ENCODE data around the gene SHPK. TPM values are rescaled to one million over a fixed set of nuclear protein-coding genes. Genes with fewer than 3 reads are reported as not detected.

The SHPK gene
- total RNA-seq, 1 experiment from 2014 or later, result 20.0 TPM

Other genes with a start within 250 kb of the SHPK start
- not detected in 2 replicates for gene OR3A2, start 249.9 kb downstream of the SHPK start, total RNA-seq (2021)
- not detected in 2 replicates for gene OR1E1, start 237.8 kb downstream of the SHPK start, total RNA-seq (2021)
- gene OR3A3, start 224.9 kb downstream of the SHPK start, total RNA-seq (2021), result not detected in 2 replicates
- not detected in 2 replicates for gene OR1E2, start 202.4 kb downstream of the SHPK start, total RNA-seq (2021)
- gene SPATA22, start 164.4 kb downstream of the SHPK start, total RNA-seq (2021), result not detected in 2 replicates
- not detected in 2 replicates for gene ASPA, start 160.3 kb downstream of the SHPK start, total RNA-seq (2021)
- 0.13 and 0.24 TPM in 2 replicates for gene TRPV3, start 78.4 kb downstream of the SHPK start, total RNA-seq (2021)
- gene TRPV1, start 26.8 kb downstream of the SHPK start, total RNA-seq (2021), result 1.0 and 1.9 TPM in 2 replicates
- 12.6 and 14.3 TPM in 2 replicates for gene CTNS, start 510 bp upstream of the SHPK start, total RNA-seq (2021)
- gene TAX1BP3, start 32.3 kb upstream of the SHPK start, total RNA-seq (2021), result 79.0 and 92.5 TPM in 2 replicates
- 68.7 and 70.9 TPM in 2 replicates for gene EMC6, start 32.6 kb upstream of the SHPK start, total RNA-seq (2021)
- 0.45 and 1.4 TPM in 2 replicates for gene P2RX5, start 59.9 kb upstream of the SHPK start, total RNA-seq (2021)
- gene HASPIN, start 87.7 kb upstream of the SHPK start, total RNA-seq (2021), result 30.1 and 31.4 TPM in 2 replicates
- 52.0 and 60.2 TPM in 2 replicates for gene ITGAE, start 164.9 kb upstream of the SHPK start, total RNA-seq (2021)
- gene NCBP3, start 210.0 kb upstream of the SHPK start, total RNA-seq (2021), result 59.9 and 68.0 TPM in 2 replicates